Uterus (tissue), 2 donors: ENCODE results near the gene PC.

Source experiments
- CTCF ChIP-seq, 4 experiments: fragments of 200-600 bp in 2 of 4; fragments of 450-650 bp in 2 of 4; sonication (generic) in 2 of 4; IDR thresholded peaks; one replicate each; pipeline ENCODE4 v1.5.1; 2016 to 2019; ENCODE audit warnings: antibody characterized with exemption in 4 of 4, mild to moderate bottlenecking in 2 of 4, moderate library complexity in 1 of 4
- POLR2A ChIP-seq, 2 donors: fragments of 450-650 bp; IDR thresholded peaks; one replicate each; pipeline ENCODE4 v1.6.1; 2016; ENCODE audit warnings: antibody characterized with exemption in 2 of 2, mild to moderate bottlenecking in 1 of 2, moderate library complexity in 1 of 2

- TF ChIP-seq CTCF (IDR thresholded peaks at IDR 0.05) (no peak), POLR2A (IDR thresholded peaks at IDR 0.05) (no peak)
Observed at GRCh38 chr11:66849501-66850234, 108.5 kb downstream of the PC start.
